Posterior vena cava (tissue), 2 donors: ENCODE results near the gene ROBO1. TPM values are rescaled to one million over a fixed set of nuclear protein-coding genes. Genes with fewer than 3 reads are reported as not detected.

Source experiments
- DNase-seq: peaks from one replicate; pipeline ENCODE4 v3.0.0-alpha.2; 2020; ENCODE audit warnings: low spot score
- intact Hi-C, 2 donors: fragments of 100-400 bp; cut with DNase I; formaldehyde crosslinking; loops; one replicate each; pipeline versions ENCODE4 v1.14.1 to v1.14.2; 2022 to 2023
- total RNA-seq, 2 donors: library from RNA; stranded (reverse); fragmentation: NEBNext Ultra II Directional; extraction: Animal tissue kit (Norgen Biotek cat#: 25700); gene quantifications; one replicate each; pipeline ENCODE4 v1.2.1, GENCODE V29; 2021
- donor health status: DM: yes; HTN: yes; CAD: no.
- donor health status: DM: yes; HTN: yes; CAD: no.

The ROBO1 gene
- total RNA-seq, 2 donors from 2014 or later = 27.2 to 28.2 TPM

- intact Hi-C loops = no loop called here
- DNase-seq = no peak
These were observed 276.7 kb downstream of the ROBO1 start for GRCh38 chr3:79491029-79491641.

- intact Hi-C loops = no loop called here
- no peak for DNase-seq
These were observed 277.4 kb downstream of the ROBO1 start for GRCh38 chr3:79490165-79491028.

GRCh38 chr3:79488407-79488806 lies 279.4 kb downstream of the ROBO1 start:
- DNase-seq = no peak
- intact Hi-C loops = loop anchor here in 1 of 2 donors (5.0 kb wide), 1 partner anchor 574 kb away; no protein-coding TSS in a partner anchor

GRCh38 chr3:79480746-79481145 lies 287.1 kb downstream of the ROBO1 start:
- DNase-seq = no peak
- intact Hi-C loops = no loop called here

DNA sequence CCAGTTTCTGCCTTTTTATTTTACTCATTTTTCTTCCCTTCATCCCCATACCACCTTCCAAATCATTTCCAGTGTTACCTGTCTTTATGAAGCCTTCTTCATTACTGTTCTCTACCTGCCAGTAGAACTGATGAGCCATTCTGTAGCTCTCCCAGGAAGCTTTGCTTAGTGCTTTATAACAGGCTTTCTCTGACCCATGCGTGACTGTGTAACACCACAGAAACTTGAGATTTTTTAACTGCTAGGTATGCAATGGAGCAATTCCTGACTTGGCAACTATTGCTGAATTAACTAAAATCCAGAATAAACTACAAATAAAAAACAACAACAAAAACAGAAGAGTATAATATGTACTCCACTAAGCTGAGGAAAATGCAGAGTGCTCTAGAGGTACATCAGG lies 289.2 kb downstream of the ROBO1 start:
- intact Hi-C loops = no loop called here
- DNase-seq = no peak

- intact Hi-C loops = no loop called here
- DNase-seq = no peak
These were observed 290.6 kb downstream of the ROBO1 start for GRCh38 chr3:79477242-79477641.

- intact Hi-C loops = no loop called here
- DNase-seq = no peak
These were observed 293.8 kb downstream of the ROBO1 start for GRCh38 chr3:79473993-79474392.

DNA sequence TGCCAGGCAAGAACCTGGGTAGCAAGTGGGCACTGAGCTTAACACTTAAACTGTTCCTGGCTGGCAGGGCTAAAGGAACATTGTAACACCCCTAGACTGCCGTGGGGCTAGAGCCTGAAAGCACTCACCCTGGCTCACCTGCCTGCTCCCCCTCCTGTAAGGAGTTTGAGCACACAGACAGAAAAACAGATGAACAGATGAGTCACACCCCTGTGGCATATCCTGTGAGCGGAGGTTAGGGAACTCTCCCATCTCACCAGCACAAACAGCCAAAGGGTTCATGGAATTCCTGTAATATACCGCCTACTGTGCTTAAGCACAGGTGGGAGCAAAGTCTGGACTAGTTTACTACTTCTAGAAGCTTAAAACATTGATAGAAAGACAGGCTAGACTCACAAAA lies 300.1 kb downstream of the ROBO1 start:
- intact Hi-C loops = no loop called here
- DNase-seq = no peak

- intact Hi-C loops = no loop called here
- no peak for DNase-seq
These were observed 306.5 kb downstream of the ROBO1 start for GRCh38 chr3:79461129-79461792.

- no peak for DNase-seq
- intact Hi-C loops = no loop called here
These were observed 314.2 kb downstream of the ROBO1 start for GRCh38 chr3:79453600-79453999.

DNA sequence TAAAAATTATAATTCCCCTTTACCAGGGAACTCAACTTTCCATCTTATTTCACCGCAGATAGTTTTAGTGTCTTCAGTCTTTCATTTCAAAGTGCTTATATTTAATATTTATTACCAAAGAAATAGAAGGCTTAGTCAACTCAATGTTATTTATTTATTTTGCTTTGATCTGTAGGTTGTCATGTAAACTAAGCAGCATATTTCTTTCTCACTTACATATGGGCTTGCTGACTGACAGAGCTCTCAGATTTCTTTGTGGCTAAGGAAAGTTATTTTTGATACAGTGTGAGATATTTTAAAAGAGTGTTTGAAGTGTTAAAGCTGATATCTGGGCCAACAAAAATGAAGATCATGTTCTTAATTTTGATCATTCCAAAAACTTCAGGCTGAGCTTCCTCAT lies 331.4 kb downstream of the ROBO1 start:
- DNase-seq = no peak
- intact Hi-C loops = no loop called here

DNA sequence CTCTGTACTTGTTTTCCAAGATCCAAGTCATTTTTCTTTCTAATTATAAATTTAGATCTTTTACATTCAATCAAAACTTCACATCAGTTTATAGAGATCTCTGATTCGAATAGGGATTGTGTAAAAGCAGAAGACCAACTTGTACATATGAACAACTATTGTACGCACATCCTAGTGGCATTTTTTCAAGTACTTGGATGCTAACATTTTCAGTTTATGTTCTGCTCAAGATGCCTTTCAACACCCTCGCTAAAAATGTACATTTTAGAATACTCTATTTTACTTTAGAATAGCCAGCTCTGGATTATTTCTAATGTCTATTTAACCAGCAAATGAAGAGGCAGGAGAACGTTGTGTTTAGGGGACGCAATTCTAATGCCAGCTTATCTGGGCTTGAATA lies 340.7 kb downstream of the ROBO1 start:
- DNase-seq = no peak
- intact Hi-C loops = no loop called here

GRCh38 chr3:79424811-79425210 lies 343.0 kb downstream of the ROBO1 start:
- intact Hi-C loops = no loop called here
- no peak for DNase-seq

GRCh38 chr3:79423417-79423816 lies 344.4 kb downstream of the ROBO1 start:
- DNase-seq = no peak
- intact Hi-C loops = no loop called here

GRCh38 chr3:79421273-79421672 lies 346.5 kb downstream of the ROBO1 start:
- DNase-seq = no peak
- intact Hi-C loops = no loop called here

DNA sequence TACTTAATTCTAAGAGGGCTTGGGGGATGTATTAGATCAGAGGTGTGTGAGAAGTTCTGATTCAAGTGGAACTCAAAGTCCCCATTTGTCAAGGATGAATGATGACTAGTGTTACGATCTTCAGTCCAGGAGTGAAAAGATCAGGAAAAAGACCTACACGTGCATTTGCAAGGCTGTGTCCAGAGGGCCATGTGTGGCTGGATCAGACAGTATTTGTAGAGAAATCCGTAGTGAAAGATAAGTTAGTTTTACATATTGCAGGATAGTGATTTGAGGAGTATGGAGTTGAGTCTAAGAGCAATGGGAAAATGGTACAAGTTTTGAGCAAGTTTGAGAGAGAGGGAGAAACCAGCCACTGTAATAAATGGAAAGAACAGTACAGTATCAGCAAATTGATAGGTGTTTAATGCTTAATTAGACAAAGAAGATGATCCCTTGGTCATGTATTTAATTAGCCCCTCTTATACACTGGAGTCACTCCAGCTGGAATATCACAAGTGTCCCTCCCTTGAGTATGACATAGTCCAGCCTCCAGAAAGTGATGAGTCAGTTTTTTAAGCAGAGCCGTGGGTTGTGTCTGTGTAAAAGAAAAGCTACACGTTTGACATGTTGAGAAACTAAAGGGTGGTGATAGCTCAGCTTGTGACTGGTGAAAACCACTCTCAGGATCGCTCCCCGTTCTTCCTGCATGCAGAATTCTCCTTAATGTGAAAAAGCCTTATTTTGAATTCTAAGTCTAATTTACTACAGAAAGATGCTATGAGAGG lies 348.8 kb downstream of the ROBO1 start:
- DNase-seq = no peak
- intact Hi-C loops = no loop called here

- intact Hi-C loops = no loop called here
These were observed 352.4 kb downstream of the ROBO1 start for GRCh38 chr3:79415356-79415755.

GRCh38 chr3:79414806-79415205 lies 353.0 kb downstream of the ROBO1 start:
- DNase-seq = no peak
- intact Hi-C loops = no loop called here

More at GRCh38 chr3:79415356-79415755, 352.4 kb downstream of the ROBO1 start:
- DNase-seq = no peak

DNA sequence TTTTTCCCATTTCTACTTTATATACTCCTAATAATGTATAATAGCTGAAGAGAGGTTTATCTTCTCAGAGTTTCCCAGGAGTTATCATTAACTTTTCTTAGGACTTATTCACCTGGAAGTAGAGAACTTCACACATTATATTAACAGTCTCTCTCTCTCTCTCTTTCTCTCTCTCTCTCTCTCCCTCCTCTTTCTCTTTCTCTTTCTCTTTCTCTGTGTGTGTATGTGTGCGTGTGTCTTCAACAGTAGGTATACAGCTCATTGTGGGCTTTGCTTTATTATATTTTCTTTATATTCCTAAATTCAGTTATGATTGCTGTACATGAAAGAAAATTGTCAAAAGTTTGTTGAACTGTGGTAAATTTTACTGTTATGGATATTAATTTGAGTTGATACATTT lies 353.8 kb downstream of the ROBO1 start:
- intact Hi-C loops = no loop called here
- DNase-seq = no peak

GRCh38 chr3:79412537-79412936 lies 355.3 kb downstream of the ROBO1 start:
- intact Hi-C loops = no loop called here
- no peak for DNase-seq
